GM23338 (cell line): Measurements from ENCODE around the gene N4BP2.

Experiments
- CTCF ChIP-seq, 2 experiments: fragments of 200-600 bp in 1 of 2; sonication (generic) in 1 of 2; conservative IDR thresholded peaks; 2 replicates each; pipeline versions ENCODE4 v1.5.1 to v1.6.1; 2016 to 2017; ENCODE audit warnings: antibody characterized with exemption in 2 of 2, low read depth in 2 of 2, mild to moderate bottlenecking in 2 of 2, moderate library complexity in 1 of 2
- EZH2 ChIP-seq: fragments of 200-600 bp; sonication (generic); IDR thresholded peaks from one replicate; pipeline ENCODE4 v1.8.0; 2017; ENCODE audit warnings: antibody characterized with exemption, mild to moderate bottlenecking, low read depth; ENCODE audit not compliant: unreplicated experiment
- POLR2AphosphoS5 ChIP-seq: IDR thresholded peaks from 2 replicates; pipeline ENCODE4 v1.6.1; 2016; ENCODE audit warnings: antibody characterized with exemption, low read depth
- REST ChIP-seq: IDR thresholded peaks from one replicate; pipeline ENCODE4 v1.6.1; 2018; ENCODE audit warnings: antibody characterized with exemption; ENCODE audit not compliant: unreplicated experiment

GRCh38 chr4:40193016-40193571 is 136.4 kb downstream of the N4BP2 start:
- TF ChIP-seq POLR2AphosphoS5 (no peak), REST (no peak), CTCF (conservative IDR thresholded peaks at IDR 0.05; ENCODE audit: low read depth in 2 of 2) (no peak), EZH2 (no peak)
